HUDEP-2 (cell line): ENCODE data around the gene DLGAP1.

Experiments
- DNase-seq, 76 experiments: peaks; one replicate each; lab custom pipeline; 2025; ENCODE audit not compliant: unreplicated experiment in 76 of 76; lab: John Stamatoyannopoulos, UW

Gene DLGAP1

GRCh38 chr18:3499501-3499900 lies 955.6 kb downstream of the DLGAP1 start:
- no peak for DNase-seq

- no peak for DNase-seq
Measured at GRCh38 chr18:3498698-3499471, 956.2 kb downstream of the DLGAP1 start.

- DNase-seq: no peak
Measured at GRCh38 chr18:3495691-3496430, 959.2 kb downstream of the DLGAP1 start.

GRCh38 chr18:3494569-3494968 lies 960.5 kb downstream of the DLGAP1 start:
- DNase-seq: no peak

- DNase-seq: no peak
Measured at GRCh38 chr18:3494245-3494526, 960.9 kb downstream of the DLGAP1 start.

GRCh38 chr18:3493501-3494244 lies 961.4 kb downstream of the DLGAP1 start:
- DNase-seq: peak in 1 of 76 experiments; percentile 13

GRCh38 chr18:3492721-3493120 lies 962.4 kb downstream of the DLGAP1 start:
- no peak for DNase-seq

GRCh38 chr18:3491981-3492555 lies 963.0 kb downstream of the DLGAP1 start:
- no peak for DNase-seq

- DNase-seq: no peak
Measured at GRCh38 chr18:3489462-3489861, 965.6 kb downstream of the DLGAP1 start.

- no peak for DNase-seq
Measured at GRCh38 chr18:3486512-3486911, 968.6 kb downstream of the DLGAP1 start.

GRCh38 chr18:3485153-3486149 lies 969.7 kb downstream of the DLGAP1 start:
- no peak for DNase-seq

GRCh38 chr18:3482258-3482657 lies 972.8 kb downstream of the DLGAP1 start:
- DNase-seq: no peak

GRCh38 chr18:3481696-3482210 lies 973.4 kb downstream of the DLGAP1 start:
- peak in 11 of 76 experiments; percentile 0 to 50 (median 22) for DNase-seq

GRCh38 chr18:3480827-3481573 lies 974.1 kb downstream of the DLGAP1 start:
- no peak for DNase-seq

GRCh38 chr18:3479978-3480509 lies 975.1 kb downstream of the DLGAP1 start:
- no peak for DNase-seq

GRCh38 chr18:3478262-3478978 lies 976.7 kb downstream of the DLGAP1 start:
- no peak for DNase-seq

- no peak for DNase-seq
Measured at GRCh38 chr18:3472681-3473544, 982.2 kb downstream of the DLGAP1 start.
